NT2/D1 (cell line): Measurements from ENCODE around the gene SSH2.

Experiments
- SUZ12 ChIP-seq: IDR thresholded peaks from 2 replicates; pipeline ENCODE4 v1.6.1; 2011; ENCODE audit not compliant: insufficient read length, insufficient read depth; ENCODE audit errors: extremely low read depth
- YY1 ChIP-seq: IDR thresholded peaks from 2 replicates; pipeline ENCODE4 v1.6.1; 2011; ENCODE audit not compliant: insufficient read length, insufficient read depth
- ZNF274 ChIP-seq: IDR thresholded peaks from 2 replicates; pipeline ENCODE4 v1.6.1; 2011; ENCODE audit warnings: mild to moderate bottlenecking, low read depth, low read length

GRCh38 chr17:29959658-29960337, 29.8 kb upstream of the SSH2 start:
- TF ChIP-seq SUZ12 (no peak), YY1 (no peak), ZNF274 (no peak)
